CD4-positive, alpha-beta memory T cell (primary cell): ENCODE data around the gene MYT1. TPM values are rescaled to one million over a fixed set of nuclear protein-coding genes. Genes with fewer than 3 reads are reported as not detected.

Experiments used
- CTCF ChIA-PET: fragments of 350-600 bp; sonication (Branson Sonifier 250); formaldehyde crosslinking; loops from one replicate; lab custom pipeline; 2021; ENCODE audit warnings: inconsistent platforms; ENCODE audit not compliant: partially characterized antibody; lab: Charles Lee
- POLR2A ChIA-PET: fragments of 350-600 bp; sonication (Branson Sonifier 250); formaldehyde crosslinking; loops from one replicate; lab custom pipeline; 2021; ENCODE audit not compliant: partially characterized antibody; lab: Charles Lee
- DNase-seq, 5 donors: peaks; one replicate each; pipeline versions ENCODE4 v3.0.0 to v3.0.0-alpha.2; 2020 to 2022; ENCODE audit warnings: mixed read lengths in 1 of 5
- H3K27ac ChIP-seq: one replicate; pipeline ENCODE4 v1.7.0; 2013; ENCODE audit warnings: low read depth, low read length
- H3K27me3 ChIP-seq: 2 replicates; pipeline ENCODE4 v1.7.0; 2013; ENCODE audit warnings: mild to moderate bottlenecking, low read length, moderate library complexity; ENCODE audit not compliant: insufficient read depth
- H3K36me3 ChIP-seq: 2 replicates; pipeline ENCODE4 v1.7.0; 2013; ENCODE audit warnings: mild to moderate bottlenecking, low read length, moderate library complexity; ENCODE audit not compliant: insufficient read depth
- H3K4me1 ChIP-seq: 2 replicates; pipeline ENCODE4 v1.7.0; 2013; ENCODE audit warnings: mild to moderate bottlenecking, low read length, moderate library complexity; ENCODE audit not compliant: insufficient read depth
- H3K4me3 ChIP-seq, 2 donors: one replicate each; pipeline ENCODE4 v1.7.0; 2013; ENCODE audit warnings: low read length in 2 of 2, mild to moderate bottlenecking in 1 of 2
- H3K9me3 ChIP-seq, 2 donors: one replicate each; pipeline ENCODE4 v1.7.0; 2013; ENCODE audit warnings: low read length in 2 of 2, control low read depth in 1 of 2; ENCODE audit not compliant: control insufficient read depth in 1 of 2
- H3K27ac Mint-ChIP-seq, 7 donors: one replicate each; pipeline ENCODE4 v1.8.0; 2020 to 2021; ENCODE audit warnings: mixed read lengths in 7 of 7, mild to moderate bottlenecking in 6 of 7, inconsistent platforms in 3 of 7, moderate library complexity in 3 of 7
- H3K27me3 Mint-ChIP-seq, 2 donors: one replicate each; pipeline ENCODE4 v1.8.0; 2020 to 2021; ENCODE audit warnings: mixed read lengths in 2 of 2
- H3K36me3 Mint-ChIP-seq, 2 donors: one replicate each; pipeline ENCODE4 v1.8.0; 2020 to 2021; ENCODE audit warnings: mixed read lengths in 2 of 2, inconsistent platforms in 1 of 2, mild to moderate bottlenecking in 1 of 2
- H3K4me1 Mint-ChIP-seq, 4 donors: one replicate each; pipeline ENCODE4 v1.8.0; 2020 to 2021; ENCODE audit warnings: mixed read lengths in 4 of 4, mild to moderate bottlenecking in 1 of 4
- H3K4me3 Mint-ChIP-seq, 8 donors: one replicate each; pipeline ENCODE4 v1.8.0; 2020 to 2021; ENCODE audit warnings: mixed read lengths in 8 of 8, mild to moderate bottlenecking in 7 of 8, moderate library complexity in 6 of 8, inconsistent platforms in 3 of 8
- H3K9me3 Mint-ChIP-seq, 8 donors: one replicate each; pipeline ENCODE4 v1.8.0; 2020 to 2021; ENCODE audit warnings: mixed read lengths in 8 of 8, mild to moderate bottlenecking in 5 of 8, inconsistent platforms in 3 of 8, moderate library complexity in 1 of 8
- intact Hi-C: fragments of 100-400 bp; cut with micrococcal nuclease; formaldehyde crosslinking; loops from one replicate; pipeline ENCODE4 v1.15.1; 2023
- polyA plus RNA-seq, 2 donors: library from polyadenylated mRNA; unstranded; fragments of 300-500 nt; fragmentation: Illumina TruSeq; gene quantifications; one replicate each; pipeline ENCODE4 v1.2.3, GENCODE V29; 2021
- total RNA-seq, 2 experiments: library from RNA; stranded (reverse); gene quantifications; one replicate each; pipeline ENCODE4 v1.2.3, GENCODE V29; 2021

The MYT1 gene
- total and polyA plus RNA-seq, 4 experiments from 2014 or later = not detected

DNA sequence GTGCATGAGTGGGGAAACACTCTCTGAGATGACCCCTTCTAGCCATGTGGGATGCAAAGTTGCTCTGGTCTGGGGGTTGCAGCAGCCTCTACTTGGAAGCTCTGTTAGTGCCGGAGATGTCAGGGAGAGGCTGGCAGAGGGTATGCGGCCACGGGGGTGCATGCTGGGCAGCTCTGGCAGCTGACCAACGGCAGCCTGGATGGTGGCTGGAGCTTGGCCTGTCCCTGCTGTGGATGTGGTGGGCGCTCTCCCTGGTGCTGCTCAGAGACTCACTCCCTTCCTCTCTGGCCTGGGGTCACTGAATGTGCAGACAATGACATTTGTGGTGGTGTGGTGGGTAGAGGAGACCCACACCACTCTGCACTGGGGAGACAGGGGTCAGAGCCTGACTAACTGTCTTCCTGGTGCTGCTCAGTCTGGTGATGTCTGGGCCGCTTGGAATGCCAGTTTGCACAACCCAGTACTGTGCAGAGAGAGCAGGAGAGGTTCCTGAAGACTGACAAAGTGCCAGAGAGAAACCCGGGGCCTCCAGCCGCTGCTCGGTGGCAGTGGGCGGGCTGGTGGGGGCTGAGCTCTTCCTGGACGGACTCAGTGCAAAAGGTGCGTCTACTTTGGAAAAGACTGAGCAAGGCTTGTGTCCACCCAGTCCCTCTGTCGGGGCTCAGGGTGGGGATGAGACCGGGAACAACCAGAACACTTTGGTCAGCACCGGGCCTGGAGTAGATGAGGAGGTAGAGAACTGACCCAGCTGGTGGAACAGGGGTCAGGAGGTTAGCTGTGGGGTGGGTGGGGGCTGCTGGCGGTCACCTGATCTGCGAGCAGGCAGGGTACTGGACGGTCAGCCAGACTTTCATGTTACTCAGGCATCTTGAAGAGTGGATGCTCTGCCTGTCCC lies 2.7 kb downstream of the MYT1 start:
- POLR2A ChIA-PET = interaction anchor here (1.3 kb wide), 1 partner anchor 89 kb away, joined by 3 read pairs; no protein-coding TSS in a partner anchor
- DNase-seq = no peak
- H3K27me3 Mint-ChIP-seq = peaks cover 38 to 40% of the 10 kb centered on the region in 2 donors
- Histone ChIP-seq H3K27ac (no peak overlapping the region), H3K9me3 (no peaks in the 10 kb centered on the region), H3K36me3 (no peaks in the 10 kb centered on the region), H3K27me3 (peaks cover 8% of the 10 kb centered on the region), H3K4me1 (no peaks in the 10 kb centered on the region), H3K4me3 (no peak overlapping the region)
- no peaks in the 10 kb centered on the region for H3K4me1 Mint-ChIP-seq
- intact Hi-C loops = no loop called here
- no peak overlapping the region for H3K4me3 Mint-ChIP-seq
- peaks cover 0 to 4% (median 0%) of the 10 kb centered on the region in 8 donors for H3K9me3 Mint-ChIP-seq
- no peaks in the 10 kb centered on the region for H3K36me3 Mint-ChIP-seq
- H3K27ac Mint-ChIP-seq = no peak overlapping the region
- CTCF ChIA-PET = no interaction called here

DNA sequence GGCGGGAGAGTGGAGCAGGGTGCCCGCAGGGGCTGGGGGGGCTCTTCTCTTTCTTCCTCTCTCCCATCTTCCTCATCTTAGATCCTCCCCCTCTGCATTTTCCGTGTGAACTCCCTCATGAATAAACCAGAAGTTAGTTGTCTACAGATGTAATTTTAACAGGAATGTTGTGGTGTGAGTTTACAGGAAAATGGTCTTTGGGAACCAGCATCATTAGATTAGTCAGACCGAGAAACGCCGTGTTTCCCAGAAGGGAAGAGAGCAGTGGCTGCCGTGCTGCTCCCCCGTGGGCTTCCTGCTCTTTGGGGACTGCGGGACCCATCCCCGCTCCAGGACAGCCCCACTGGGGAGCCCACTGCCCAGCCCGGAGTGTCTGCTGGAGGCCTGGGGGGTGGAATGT lies 3.4 kb downstream of the MYT1 start:
- POLR2A ChIA-PET = no interaction called here

DNA sequence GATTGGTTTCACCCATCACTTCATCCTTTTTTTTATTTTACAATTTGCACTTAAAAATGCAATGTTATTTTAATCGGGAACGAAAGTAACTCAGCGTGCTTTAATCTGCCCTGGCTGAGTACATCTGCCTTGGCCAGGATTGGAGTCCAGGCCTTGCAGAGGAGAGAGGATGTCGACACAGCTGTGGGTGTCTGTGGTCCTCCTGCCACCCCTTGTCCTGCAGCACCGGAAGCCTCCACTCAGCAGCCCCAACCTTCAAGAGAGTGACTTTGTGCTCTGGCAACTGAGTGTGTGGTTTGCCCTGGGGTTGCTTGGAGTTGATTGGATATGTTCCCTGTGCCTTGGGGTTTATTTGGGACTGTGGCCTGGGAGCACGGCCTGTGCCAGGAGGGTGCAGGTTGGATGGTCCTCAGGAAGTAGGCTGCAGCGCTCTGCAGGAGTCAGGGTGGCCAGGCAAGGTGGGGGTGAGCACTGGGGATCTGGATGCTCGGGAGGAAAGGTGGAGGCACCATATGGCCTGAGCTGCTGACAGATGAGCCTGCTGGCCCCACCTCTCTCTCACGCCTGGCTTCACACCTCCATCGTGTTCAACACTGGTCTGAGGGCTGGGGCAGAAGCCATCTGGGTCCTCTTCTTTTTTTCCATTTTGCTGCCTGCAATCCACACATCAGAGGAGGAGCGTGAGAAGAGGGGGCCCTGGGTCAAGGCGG lies 4.3 kb downstream of the MYT1 start:
- H3K27ac Mint-ChIP-seq = no peak overlapping the region
- peaks cover 29 to 37% of the 10 kb centered on the region in 2 donors for H3K27me3 Mint-ChIP-seq
- H3K36me3 ChIP-seq = no peaks in the 10 kb centered on the region
- H3K9me3 ChIP-seq = no peaks in the 10 kb centered on the region
- ChIA-PET CTCF (no interaction called here), POLR2A (no interaction called here)
- no peaks in the 10 kb centered on the region for H3K4me1 ChIP-seq
- peaks cover 0 to under 1% (median 0%) of the 10 kb centered on the region in 8 donors for H3K9me3 Mint-ChIP-seq
- H3K4me1 Mint-ChIP-seq = no peaks in the 10 kb centered on the region
- H3K27me3 ChIP-seq = peaks cover 3% of the 10 kb centered on the region
- intact Hi-C loops = no loop called here
- no peaks in the 10 kb centered on the region for H3K36me3 Mint-ChIP-seq
- H3K4me3 Mint-ChIP-seq = no peak overlapping the region
- no peak overlapping the region for H3K27ac ChIP-seq
- H3K4me3 ChIP-seq = no peak overlapping the region
- DNase-seq = no peak

More for the DNA sequence above, 3.4 kb downstream of the MYT1 start:
- Mint-ChIP-seq H3K4me1 (no peaks in the 10 kb centered on the region), H3K27ac (no peak overlapping the region), H3K9me3 (peaks cover 0 to 4% (median 0%) of the 10 kb centered on the region in 8 donors), H3K4me3 (no peak overlapping the region), H3K36me3 (no peaks in the 10 kb centered on the region), H3K27me3 (peaks cover 35 to 38% of the 10 kb centered on the region in 2 donors)
- Histone ChIP-seq H3K27me3 (peaks cover 3% of the 10 kb centered on the region), H3K4me1 (no peaks in the 10 kb centered on the region), H3K36me3 (no peaks in the 10 kb centered on the region), H3K27ac (no peak overlapping the region), H3K4me3 (no peak overlapping the region), H3K9me3 (no peaks in the 10 kb centered on the region)
- CTCF ChIA-PET = no interaction called here
- intact Hi-C loops = no loop called here
- no peak for DNase-seq

DNA sequence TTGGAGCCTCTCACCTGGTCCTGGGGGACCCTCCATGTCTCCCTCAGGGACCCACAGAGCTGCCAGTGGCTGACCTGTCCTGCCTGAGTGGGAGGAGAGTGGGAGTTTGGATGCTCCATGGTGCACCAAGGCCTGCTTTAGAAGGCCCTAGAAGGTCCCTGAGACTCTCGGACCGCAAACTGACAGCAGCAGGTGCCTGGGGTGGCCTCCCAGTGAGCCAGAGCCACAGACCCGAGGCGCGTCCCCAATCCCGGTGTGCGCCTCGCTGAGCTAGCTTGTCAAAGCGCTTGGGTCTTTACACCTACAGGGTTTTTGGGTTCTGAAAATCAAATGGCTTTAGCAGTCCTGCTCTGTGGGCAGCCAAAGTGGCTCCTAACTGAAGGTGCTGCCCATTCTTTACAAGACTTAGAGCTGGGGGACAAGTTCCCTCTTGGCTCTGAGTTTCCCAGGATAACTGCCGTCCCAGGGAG lies 4.9 kb downstream of the MYT1 start:
- Histone ChIP-seq H3K27ac (no peak overlapping the region), H3K4me1 (no peaks in the 10 kb centered on the region), H3K36me3 (no peaks in the 10 kb centered on the region), H3K9me3 (no peaks in the 10 kb centered on the region), H3K27me3 (no peaks in the 10 kb centered on the region), H3K4me3 (no peak overlapping the region)
- no peak for DNase-seq
- H3K27ac Mint-ChIP-seq = no peak overlapping the region
- intact Hi-C loops = no loop called here
- H3K4me3 Mint-ChIP-seq = no peak overlapping the region
- H3K27me3 Mint-ChIP-seq = peaks cover 27 to 31% of the 10 kb centered on the region in 2 donors
- POLR2A ChIA-PET = no interaction called here
- no peaks in the 10 kb centered on the region for H3K9me3 Mint-ChIP-seq
- CTCF ChIA-PET = no interaction called here
- H3K36me3 Mint-ChIP-seq = no peaks in the 10 kb centered on the region
- H3K4me1 Mint-ChIP-seq = no peaks in the 10 kb centered on the region

DNA sequence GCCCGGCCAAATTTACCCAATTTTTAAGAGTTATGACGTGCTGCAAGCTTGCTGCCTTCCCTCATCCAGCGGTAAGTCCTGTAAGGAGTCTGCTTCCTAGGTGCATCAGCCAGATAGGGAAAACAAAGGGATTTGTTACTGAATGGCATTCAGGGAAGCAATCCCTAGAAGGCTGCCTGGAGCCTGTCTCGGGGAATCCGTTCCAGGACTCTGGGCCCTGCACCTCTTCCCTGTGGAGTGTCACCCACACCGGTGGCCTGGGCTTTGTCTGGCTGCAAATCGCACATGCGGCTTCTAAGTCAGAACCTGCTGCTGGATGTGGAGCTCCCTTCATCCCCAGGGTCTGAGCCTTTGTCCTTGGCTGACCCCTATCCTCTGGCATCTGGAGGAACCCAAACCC lies 7.0 kb downstream of the MYT1 start:
- Mint-ChIP-seq H3K9me3 (no peaks in the 10 kb centered on the region), H3K4me1 (no peaks in the 10 kb centered on the region), H3K27ac (no peak overlapping the region), H3K27me3 (peaks cover 13 to 17% of the 10 kb centered on the region in 2 donors), H3K36me3 (no peaks in the 10 kb centered on the region), H3K4me3 (no peak overlapping the region)
- H3K27ac ChIP-seq = no peak overlapping the region
- H3K27me3 ChIP-seq = no peaks in the 10 kb centered on the region
- no peak for DNase-seq
- H3K4me1 ChIP-seq = no peaks in the 10 kb centered on the region
- no peaks in the 10 kb centered on the region for H3K9me3 ChIP-seq
- no peak overlapping the region for H3K4me3 ChIP-seq
- H3K36me3 ChIP-seq = no peaks in the 10 kb centered on the region
- ChIA-PET POLR2A (no interaction called here), CTCF (no interaction called here)
- intact Hi-C loops = no loop called here

DNA sequence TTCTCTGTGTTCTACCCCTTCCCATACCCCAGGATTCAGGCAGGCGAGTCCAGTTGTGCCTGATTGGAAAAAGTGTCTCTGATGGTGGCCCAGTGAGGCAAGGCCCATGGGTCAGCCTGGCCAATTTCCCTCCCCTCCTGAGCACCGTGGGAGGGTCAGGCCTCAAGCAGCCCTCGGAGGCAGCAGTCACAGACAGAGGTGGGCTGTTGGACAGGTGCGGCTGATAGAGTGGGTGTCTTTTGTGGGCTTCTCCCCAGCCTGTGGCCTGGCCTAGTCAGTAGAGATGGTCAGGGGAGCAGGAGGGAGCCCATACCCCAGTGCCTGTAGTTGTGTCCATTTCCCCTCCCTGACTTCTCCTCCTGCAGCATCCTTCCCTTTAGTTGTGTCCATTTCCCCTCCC lies 8.9 kb downstream of the MYT1 start:
- peaks cover 10 to 13% of the 10 kb centered on the region in 2 donors for H3K27me3 Mint-ChIP-seq
- ChIA-PET POLR2A (no interaction called here), CTCF (no interaction called here)
- intact Hi-C loops = no loop called here
- H3K4me1 ChIP-seq = no peaks in the 10 kb centered on the region
- no peaks in the 10 kb centered on the region for H3K27me3 ChIP-seq
- no peaks in the 10 kb centered on the region for H3K4me1 Mint-ChIP-seq
- no peak for DNase-seq
- no peaks in the 10 kb centered on the region for H3K36me3 Mint-ChIP-seq
- no peak overlapping the region for H3K27ac Mint-ChIP-seq
- no peak overlapping the region for H3K4me3 ChIP-seq
- no peak overlapping the region for H3K27ac ChIP-seq
- no peak overlapping the region for H3K4me3 Mint-ChIP-seq
- H3K9me3 ChIP-seq = no peaks in the 10 kb centered on the region
- H3K36me3 ChIP-seq = no peaks in the 10 kb centered on the region
- no peaks in the 10 kb centered on the region for H3K9me3 Mint-ChIP-seq

DNA sequence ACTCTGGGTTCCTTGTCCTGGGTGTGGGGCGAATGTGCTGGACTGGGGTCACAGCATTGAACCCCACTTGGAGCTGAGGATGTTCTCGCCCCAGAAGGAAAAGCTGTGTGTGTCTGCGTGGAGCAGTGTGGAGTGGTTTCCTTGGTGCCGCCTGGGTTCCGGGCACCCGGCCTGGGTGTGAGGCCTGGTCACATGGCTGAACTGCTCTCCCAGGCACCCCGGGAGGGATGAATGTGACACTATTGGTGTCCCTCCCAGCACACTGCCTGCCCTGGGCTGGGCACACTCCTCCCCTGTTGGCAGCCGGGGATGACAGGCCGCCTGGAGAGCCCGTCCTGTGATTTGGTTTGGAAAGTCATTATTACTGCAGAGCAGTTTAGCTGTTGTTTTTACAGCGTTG lies 12.3 kb downstream of the MYT1 start:
- Histone ChIP-seq H3K4me1 (peaks cover 11% of the 10 kb centered on the region), H3K4me3 (no peak overlapping the region), H3K36me3 (no peaks in the 10 kb centered on the region), H3K9me3 (no peaks in the 10 kb centered on the region), H3K27ac (no peak overlapping the region), H3K27me3 (no peaks in the 10 kb centered on the region)
- Mint-ChIP-seq H3K36me3 (no peaks in the 10 kb centered on the region), H3K27me3 (peaks cover 8 to 11% of the 10 kb centered on the region in 2 donors), H3K27ac (peak overlapping the region in 1 of 7 donors; percentile 32), H3K4me1 (peaks cover 11 to 22% (median 14%) of the 10 kb centered on the region in 4 donors), H3K9me3 (no peaks in the 10 kb centered on the region), H3K4me3 (no peak overlapping the region)
- no peak for DNase-seq
- ChIA-PET POLR2A (no interaction called here), CTCF (no interaction called here)
- intact Hi-C loops = no loop called here
